Fibroblast of lung (primary cell): ENCODE measurements around the gene THY1.
A peak's percentile ranks its signal among the peaks of the same experiment; 100 is the strongest.

Source experiments
- CTCF ChIP-seq, 2 donors: IDR thresholded peaks in 1 of 2; conservative IDR thresholded peaks in 1 of 2; 1 replicate in 1 of 2; 2 replicates in 1 of 2; pipeline ENCODE4 v1.5.1; 2011 to 2012; ENCODE audit warnings: low read length in 2 of 2, control low read depth in 1 of 2, inconsistent platforms in 1 of 2, low read depth in 1 of 2, mild to moderate bottlenecking in 1 of 2
- EZH2 ChIP-seq: IDR thresholded peaks from 2 replicates; pipeline ENCODE4 v1.5.1; 2012; ENCODE audit warnings: low read length, control low read depth, mild to moderate bottlenecking; ENCODE audit errors: missing control alignments

- no peak for TF ChIP-seq CTCF (conservative IDR thresholded peaks at IDR 0.05 in 1 of 2, IDR thresholded peaks at IDR 0.05 in 1 of 2; ENCODE audit: low read depth in 1 of 2, low read length in 2 of 2)
- peak; percentile 43 for TF ChIP-seq EZH2
Observed at GRCh38 chr11:119421941-119422808, 797 bp downstream of the THY1 start.
